ENCODE measurements around the gene PSMB4.

GRCh38 chr1:151425103-151425502, 25.7 kb downstream of the PSMB4 start:
- TF ChIP-seq EZH2 (IDR thresholded peaks at IDR 0.05; ENCODE audit: borderline replicate concordance, low read depth, low read length, poor library complexity, severe bottlenecking) (no peak), CTCF (conservative IDR thresholded peaks at IDR 0.05; ENCODE audit: low read depth, low read length) (no peak)
